OCI-LY1 (cell line): ENCODE measurements around the gene BMP4.

ENCODE experiments used
- CTCF ChIP-seq: fragments of 200-600 bp; sonication (generic), shearing (Covaris generic); IDR thresholded peaks from 2 replicates; pipeline ENCODE4 v1.5.1; 2017; ENCODE audit warnings: mild to moderate bottlenecking, antibody characterized with exemption, low read length, moderate library complexity, mixed read lengths
- EZH2 ChIP-seq: fragments of 200-600 bp; sonication (generic), shearing (Covaris generic); IDR thresholded peaks from 2 replicates; pipeline ENCODE4 v1.8.0; 2017; ENCODE audit warnings: borderline replicate concordance, mixed run types, mild to moderate bottlenecking, antibody characterized with exemption, low read length, moderate library complexity, mixed read lengths

GRCh38 chr14:53912021-53912420 is 44.6 kb downstream of the BMP4 start:
- TF ChIP-seq CTCF (no peak), EZH2 (no peak)
